HL-60 (cell line): ENCODE results near the gene BTBD16.

Source experiments
- DNase-seq, 2 experiments: peaks; one replicate each; pipeline ENCODE4 v3.0.0-alpha.2; 2010 to 2020; ENCODE audit warnings: low read depth in 1 of 2, low spot score in 1 of 2
- H3K27ac ChIP-seq: fragments of 250-450 bp; sonication (Bioruptor Pico); replicated peaks from 2 replicates; pipeline ENCODE4 v1.5.1; 2020; ENCODE audit warnings: mild to moderate bottlenecking, moderate library complexity
- H3K27me3 ChIP-seq: fragments of 250-450 bp; sonication (Bioruptor Pico); 2 replicates; pipeline ENCODE4 v1.5.1; 2021; ENCODE audit warnings: mild to moderate bottlenecking, moderate library complexity; ENCODE audit not compliant: insufficient read depth, poor library complexity, severe bottlenecking
- H3K4me3 ChIP-seq: replicated peaks from 2 replicates; pipeline ENCODE4 v1.5.1; 2011; ENCODE audit warnings: mild to moderate bottlenecking, control low read depth, low read length; ENCODE audit not compliant: insufficient read depth
- CTCF ChIP-seq: IDR thresholded peaks from one replicate; pipeline ENCODE4 v1.5.1; 2011; ENCODE audit warnings: low read length, control low read depth, inconsistent platforms; ENCODE audit not compliant: insufficient read depth
- GABPA ChIP-seq: IDR thresholded peaks from 2 replicates; pipeline ENCODE4 v1.6.1; 2012; ENCODE audit warnings: low read depth
- POLR2AphosphoS5 ChIP-seq: IDR thresholded peaks from 2 replicates; pipeline ENCODE4 v1.6.1; 2012; ENCODE audit warnings: low read depth
- REST ChIP-seq: IDR thresholded peaks from 2 replicates; pipeline ENCODE4 v1.6.1; 2012; ENCODE audit warnings: low read depth; ENCODE audit not compliant: insufficient replicate concordance
- SPI1 ChIP-seq: IDR thresholded peaks from 2 replicates; pipeline ENCODE4 v1.6.1; 2012; ENCODE audit warnings: low read depth, mild to moderate bottlenecking, borderline replicate concordance

BTBD16 gene

GRCh38 chr10:122225330-122225729, 45.8 kb upstream of the BTBD16 start:
- TF ChIP-seq SPI1 (no peak), CTCF (no peak), GABPA (no peak), REST (no peak), POLR2AphosphoS5 (no peak)
- Histone ChIP-seq H3K27me3 (no peaks in the 10 kb centered on the region), H3K27ac (no peak overlapping the region), H3K4me3 (no peak overlapping the region)
- DNase-seq: peak in 1 of 2 experiments; percentile 9

GRCh38 chr10:122227754-122228153, 43.3 kb upstream of the BTBD16 start:
- Histone ChIP-seq H3K27ac (no peak overlapping the region), H3K4me3 (no peak overlapping the region), H3K27me3 (no peaks in the 10 kb centered on the region)
- TF ChIP-seq CTCF: no peak
- TF ChIP-seq GABPA: no peak
- no peak for TF ChIP-seq SPI1
- no peak for TF ChIP-seq POLR2AphosphoS5
- no peak for TF ChIP-seq REST
- no peak for DNase-seq

- no peak for DNase-seq
- TF ChIP-seq REST: no peak
- TF ChIP-seq SPI1: no peak
- TF ChIP-seq CTCF: no peak
- no peak for TF ChIP-seq GABPA
- TF ChIP-seq POLR2AphosphoS5: no peak
- no peaks in the 10 kb centered on the region for H3K27me3 ChIP-seq
- H3K4me3 ChIP-seq: no peak overlapping the region
- no peak overlapping the region for H3K27ac ChIP-seq
These were observed 41.4 kb upstream of the BTBD16 start for GRCh38 chr10:122229666-122230065.
